Dedifferentiated amniotic fluid mesenchymal stem cell (primary cell): ENCODE measurements around the gene GPATCH4.
"Not testable (repeated sequence)": the region's sequence is repeated elsewhere in the genome, so short reads cannot be mapped to it uniquely, and the experiment has no call there.

ENCODE experiments used
- DNase-seq: peaks from one replicate; pipeline ENCODE4 v3.0.0-alpha.2; 2016; ENCODE audit errors: extremely low spot score

The GPATCH4 gene

GRCh38 chr1:156626079-156626438, 24.8 kb upstream of the GPATCH4 start:
- no peak for DNase-seq

- no peak for DNase-seq
Observed at GRCh38 chr1:156625436-156626078, 24.3 kb upstream of the GPATCH4 start.

- DNase-seq: no peak
Observed at GRCh38 chr1:156624814-156625435, 23.6 kb upstream of the GPATCH4 start.

GRCh38 chr1:156623946-156624813, 22.9 kb upstream of the GPATCH4 start:
- no peak for DNase-seq

- DNase-seq: no peak
Observed at GRCh38 chr1:156622581-156623297, 21.5 kb upstream of the GPATCH4 start.

GRCh38 chr1:156619582-156619955, 18.3 kb upstream of the GPATCH4 start:
- DNase-seq: no peak

GRCh38 chr1:156618853-156619581, 17.7 kb upstream of the GPATCH4 start, which contains the start of gene HAPLN2:
TSS of gene HAPLN2 (plus strand) at chr1:156619415. CDS start at chr1:156623491, 4,076 bp downstream.
- DNase-seq: no peak

GRCh38 chr1:156616463-156616862, 15.2 kb upstream of the GPATCH4 start:
- no peak for DNase-seq

- no peak for DNase-seq
Observed at GRCh38 chr1:156615946-156616345, 14.7 kb upstream of the GPATCH4 start.

GRCh38 chr1:156612666-156613065, 11.4 kb upstream of the GPATCH4 start:
- DNase-seq: no peak

- not testable (repeated sequence) for DNase-seq
Observed at GRCh38 chr1:156610072-156610471, 8.8 kb upstream of the GPATCH4 start.

GRCh38 chr1:156608981-156609380, 7.7 kb upstream of the GPATCH4 start:
- no peak for DNase-seq

- peak; percentile 83 for DNase-seq
Observed at GRCh38 chr1:156608036-156608674, 6.9 kb upstream of the GPATCH4 start.

- DNase-seq: not testable (repeated sequence)
Observed at GRCh38 chr1:156607344-156607743, 6.1 kb upstream of the GPATCH4 start.

- peak; percentile 29 for DNase-seq
Observed at GRCh38 chr1:156602557-156602993, 1.3 kb upstream of the GPATCH4 start.

GRCh38 chr1:156601892-156602291, 613 bp upstream of the GPATCH4 start:
- DNase-seq: no peak

- peak; percentile 17 for DNase-seq
Observed at GRCh38 chr1:156600733-156601121, 552 bp downstream of the GPATCH4 start.

GRCh38 chr1:156599811-156600210, 1.5 kb downstream of the GPATCH4 start:
- no peak for DNase-seq

- no peak for DNase-seq
Observed at GRCh38 chr1:156598731-156599432, 2.4 kb downstream of the GPATCH4 start.

- no peak for DNase-seq
Observed at GRCh38 chr1:156598125-156598524, 3.2 kb downstream of the GPATCH4 start.
